ENCODE results near the gene C11orf97. TPM values are rescaled to one million over a fixed set of nuclear protein-coding genes. Genes with fewer than 3 reads are reported as not detected.

Gene C11orf97
- polyA plus RNA-seq, 2 of the 4 experiments (the other 2 are of a cell fraction), result not detected

DNA sequence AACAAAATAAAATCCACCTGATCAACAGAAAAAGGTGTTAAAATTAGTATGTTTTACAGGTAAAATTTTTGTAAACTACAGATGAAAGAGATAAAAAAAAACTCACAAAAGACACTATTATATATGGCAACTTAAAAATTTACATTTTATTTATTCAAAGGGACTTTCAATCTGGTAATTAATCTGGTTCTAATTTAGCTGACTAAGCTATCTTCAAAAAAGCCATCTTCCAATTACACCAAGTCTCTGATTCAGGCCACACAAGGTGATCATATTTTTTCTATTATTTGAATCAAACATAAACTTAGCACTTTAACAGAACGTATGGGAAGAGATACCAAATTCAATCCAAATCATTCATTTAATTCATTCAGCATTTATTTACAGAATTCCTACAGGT is 26.2 kb upstream of the C11orf97 start:
- POLR2A ChIA-PET, result no interaction called here

GRCh38 chr11:94493281-94494125 is 18.8 kb upstream of the C11orf97 start, which contains the start of the genes ANKRD49 and MRE11:
TSS of gene ANKRD49 (plus strand) at chr11:94493984. CDS start at chr11:94496694, 2,710 bp downstream.
TSS of gene MRE11 (minus strand) at chr11:94493844. CDS start at chr11:94492801, 1,043 bp downstream.
- 1% methylated on average over 44 of the region's 55 CpGs for WGBS (ENCODE audit: missing lambda C conversion rate)
- peaks cover 18% of the 10 kb centered on the region for H3K4me1 ChIP-seq
- peak; percentile 98 to 100 for ATAC-seq
- H3K4me3 ChIP-seq, result peak within 1 kb of the TSS; percentile 97
- no peaks in the 10 kb centered on the region for H3K9me3 ChIP-seq
- DNase-seq (ENCODE audit: low read depth in 1 of 2, low spot score in 1 of 2), result peak; percentile 63 to 97
- no peak for FAIRE-seq
- peak within 1 kb of the TSS; percentile 97 for H3K4me2 ChIP-seq
- ChIA-PET POLR2A (no interaction called here), CTCF (no interaction called here)
- H3K27ac ChIP-seq, result peak within 1 kb of the TSS; percentile 81 to 90
- TF ChIP-seq NFE2L2 (conservative IDR thresholded peaks at IDR 0.05; ENCODE audit: low read length), result no peak
- TF ChIP-seq CBX8 (IDR thresholded peaks at IDR 0.05), result no peak
- no peak for TF ChIP-seq POLR2AphosphoS2 (conservative IDR thresholded peaks at IDR 0.05; ENCODE audit: low read length)
- no peak for TF ChIP-seq CTCF (IDR thresholded peaks at IDR 0.05)
- TF ChIP-seq, protein P1, sequence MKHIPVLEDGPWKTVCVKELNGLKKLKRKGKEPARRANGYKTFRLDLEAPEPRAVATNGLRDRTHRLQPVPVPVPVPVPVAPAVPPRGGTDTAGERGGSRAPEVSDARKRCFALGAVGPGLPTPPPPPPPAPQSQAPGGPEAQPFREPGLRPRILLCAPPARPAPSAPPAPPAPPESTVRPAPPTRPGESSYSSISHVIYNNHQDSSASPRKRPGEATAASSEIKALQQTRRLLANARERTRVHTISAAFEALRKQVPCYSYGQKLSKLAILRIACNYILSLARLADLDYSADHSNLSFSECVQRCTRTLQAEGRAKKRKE (CRISPR knock-in tag; IDR thresholded peaks at IDR 0.05; ENCODE audit: low read depth), result no peak
- no peak for TF ChIP-seq BHLHE40 (IDR thresholded peaks at IDR 0.05; ENCODE audit: low read depth, low read length)
- TF ChIP-seq TP53 (CRISPR knock-in tag; IDR thresholded peaks at IDR 0.05), result 0 out of 2 replicates have a peak, but pooled peaks have one; percentile 47
- no peak for TF ChIP-seq MAFK (IDR thresholded peaks at IDR 0.05; ENCODE audit: partially characterized antibody)
- TF ChIP-seq ELK1 (IDR thresholded peaks at IDR 0.05; ENCODE audit: low read depth, low read length), result no peak
- TF ChIP-seq, protein P2, sequence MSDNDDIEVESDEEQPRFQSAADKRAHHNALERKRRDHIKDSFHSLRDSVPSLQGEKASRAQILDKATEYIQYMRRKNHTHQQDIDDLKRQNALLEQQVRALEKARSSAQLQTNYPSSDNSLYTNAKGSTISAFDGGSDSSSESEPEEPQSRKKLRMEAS (IDR thresholded peaks at IDR 0.05), result peak; percentile 78
- peak; percentile 79 for TF ChIP-seq CHD2 (IDR thresholded peaks at IDR 0.05; ENCODE audit: low read length, partially characterized antibody)
- TF ChIP-seq POLR2A (IDR thresholded peaks at IDR 0.05; ENCODE audit: low read length), result peak; percentile 38
- TF ChIP-seq HOXB5 (CRISPR knock-in tag; IDR thresholded peaks at IDR 0.05), result no peak
- TF ChIP-seq KDM1A (IDR thresholded peaks at IDR 0.05; ENCODE audit: low read depth), result no peak
- TF ChIP-seq ESRRA (IDR thresholded peaks at IDR 0.05; ENCODE audit: borderline replicate concordance, low read length), result no peak
- no peak for TF ChIP-seq SMC3 (IDR thresholded peaks at IDR 0.05)
- TF ChIP-seq JUNB (IDR thresholded peaks at IDR 0.05), result no peak
- TF ChIP-seq SREBF2 (IDR thresholded peaks at IDR 0.05), result no peak
- peak; percentile 64 for TF ChIP-seq KDM5A (IDR thresholded peaks at IDR 0.05)
- 0 out of 5 replicates have a peak, but pooled peaks of 1 of the 2 experiments have one; percentile 32 for TF ChIP-seq JUN (IDR thresholded peaks at IDR 0.05)
- peak; percentile 40; the same call in 1 of the 2 replicates for TF ChIP-seq HMGXB4 (CRISPR knock-in tag; IDR thresholded peaks at IDR 0.05; ENCODE audit: borderline replicate concordance)
- TF ChIP-seq MYC (IDR thresholded peaks at IDR 0.05; ENCODE audit: borderline replicate concordance, low read length), result no peak
- TF ChIP-seq RAD21 (conservative IDR thresholded peaks at IDR 0.05 in 1 of 2, IDR thresholded peaks at IDR 0.05 in 1 of 2), result no peak
- TF ChIP-seq, protein P3, sequence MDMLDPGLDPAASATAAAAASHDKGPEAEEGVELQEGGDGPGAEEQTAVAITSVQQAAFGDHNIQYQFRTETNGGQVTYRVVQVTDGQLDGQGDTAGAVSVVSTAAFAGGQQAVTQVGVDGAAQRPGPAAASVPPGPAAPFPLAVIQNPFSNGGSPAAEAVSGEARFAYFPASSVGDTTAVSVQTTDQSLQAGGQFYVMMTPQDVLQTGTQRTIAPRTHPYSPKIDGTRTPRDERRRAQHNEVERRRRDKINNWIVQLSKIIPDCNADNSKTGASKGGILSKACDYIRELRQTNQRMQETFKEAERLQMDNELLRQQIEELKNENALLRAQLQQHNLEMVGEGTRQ (IDR thresholded peaks at IDR 0.05), result 0 out of 2 replicates have a peak, but pooled peaks have one; percentile 7
- peak; percentile 46; the same call in 1 of the 2 replicates for TF ChIP-seq PHF8 (IDR thresholded peaks at IDR 0.05; ENCODE audit: borderline replicate concordance, low read depth)
- no peak for TF ChIP-seq EHF (CRISPR knock-in tag; IDR thresholded peaks at IDR 0.05)
- TF ChIP-seq NR3C1 (IDR thresholded peaks at IDR 0.05), result no peak
- no peak for TF ChIP-seq EP300 (IDR thresholded peaks at IDR 0.05)

More for the DNA sequence above, 26.2 kb upstream of the C11orf97 start:
- no peaks in the 10 kb centered on the region for H3K9me3 ChIP-seq
- H3K27ac ChIP-seq, result no peak overlapping the region
- CTCF ChIA-PET, result interaction anchor here (0.6 kb wide), 1 partner anchor 176 kb away, joined by 3 read pairs; no protein-coding TSS in a partner anchor
- DNase-seq (ENCODE audit: low read depth in 1 of 2, low spot score in 1 of 2), result no peak
- H3K4me2 ChIP-seq, result no peak overlapping the region
- ATAC-seq, result no peak
- peak; percentile 73 for TF ChIP-seq MAFK (IDR thresholded peaks at IDR 0.05; ENCODE audit: partially characterized antibody)
- no peak for TF ChIP-seq RCOR1 (IDR thresholded peaks at IDR 0.05; ENCODE audit: low read depth, low read length)
- 89% methylated on average over 1 of the region's 1 CpG for WGBS (ENCODE audit: missing lambda C conversion rate)
- no peaks in the 10 kb centered on the region for H3K4me1 ChIP-seq
- no peak overlapping the region for H3K4me3 ChIP-seq
- FAIRE-seq, result no peak

All from A549 (cell line).